Subcutaneous adipose tissue (tissue), 4 donors: ENCODE results near the gene OTC. TPM values are rescaled to one million over a fixed set of nuclear protein-coding genes. Genes with fewer than 3 reads are reported as not detected.

ENCODE experiments used
- CTCF ChIP-seq: fragments of 450-650 bp; IDR thresholded peaks from one replicate; pipeline ENCODE4 v1.5.1; 2016; ENCODE audit warnings: low read depth, mild to moderate bottlenecking, control low read depth, antibody characterized with exemption, moderate library complexity
- total RNA-seq, 4 donors: library from RNA; depleted of rRNA; stranded (reverse); fragments of >200 nt; gene quantifications; one replicate each; pipeline ENCODE4 v1.1.0, GENCODE V29; 2016

OTC gene
- total RNA-seq: 1 to 10 TPM in 1 of 4 donors, not detected in 3; 2.1 TPM

GRCh38 chrX:38352362-38352761 lies at the start of gene OTC:
Gene OTC (plus strand): TSS chrX:38352604. CDS start chrX:38352697, 93 bp downstream.
- no peak for TF ChIP-seq CTCF

GRCh38 chrX:38304010-38304409 lies 48.4 kb upstream of the OTC start:
- no peak for TF ChIP-seq CTCF

- TF ChIP-seq CTCF: no peak
These were observed 46.4 kb upstream of the OTC start for GRCh38 chrX:38305971-38306370.

GRCh38 chrX:38311743-38312142 lies 40.7 kb upstream of the OTC start:
- TF ChIP-seq CTCF: no peak

- TF ChIP-seq CTCF: no peak
These were observed 40.0 kb upstream of the OTC start for GRCh38 chrX:38312436-38312835.

GRCh38 chrX:38313190-38313589 lies 39.2 kb upstream of the OTC start:
- no peak for TF ChIP-seq CTCF

- no peak for TF ChIP-seq CTCF
These were observed 37.2 kb upstream of the OTC start for GRCh38 chrX:38315186-38315585.

GRCh38 chrX:38318196-38318595 lies 34.2 kb upstream of the OTC start:
- TF ChIP-seq CTCF: no peak
